Duodenal mucosa (tissue), 2 donors: Measurements from ENCODE around the gene CTDSP2.

Experiments
- H3K27ac ChIP-seq: one replicate; pipeline ENCODE4 v1.7.0; 2013; ENCODE audit warnings: low read depth, low read length
- H3K27me3 ChIP-seq, 2 donors: one replicate each; pipeline ENCODE4 v1.7.0; 2013; ENCODE audit warnings: low read length in 2 of 2, control low read depth in 1 of 2; ENCODE audit not compliant: insufficient read depth in 2 of 2, control insufficient read depth in 1 of 2
- H3K36me3 ChIP-seq, 2 donors: one replicate each; pipeline ENCODE4 v1.7.0; 2013; ENCODE audit warnings: low read length in 2 of 2, control low read depth in 1 of 2; ENCODE audit not compliant: insufficient read depth in 2 of 2, control insufficient read depth in 1 of 2
- H3K4me1 ChIP-seq, 2 donors: one replicate each; pipeline ENCODE4 v1.7.0; 2013; ENCODE audit warnings: low read length in 2 of 2, control low read depth in 1 of 2; ENCODE audit not compliant: insufficient read depth in 2 of 2, control insufficient read depth in 1 of 2
- H3K4me3 ChIP-seq, 2 donors: one replicate each; pipeline ENCODE4 v1.7.0; 2013; ENCODE audit warnings: low read length in 2 of 2, low read depth in 1 of 2
- H3K9ac ChIP-seq, 2 donors: one replicate each; pipeline ENCODE4 v1.7.0; 2013; ENCODE audit warnings: low read length in 2 of 2, low read depth in 1 of 2
- H3K9me3 ChIP-seq, 2 donors: one replicate each; pipeline ENCODE4 v1.7.0; 2013; ENCODE audit warnings: low read length in 2 of 2, control low read depth in 1 of 2; ENCODE audit not compliant: control insufficient read depth in 1 of 2

Gene CTDSP2

GRCh38 chr12:57782608-57783465 is 63.7 kb downstream of the CTDSP2 start, which contains the start of gene TSFM:
TSS of gene TSFM (plus strand) at chr12:57782787. CDS start at chr12:57782802, 15 bp downstream.
- Histone ChIP-seq H3K27ac (no peak within 1 kb of the TSS), H3K27me3 (no peaks in the 10 kb centered on the region), H3K4me3 (peak within 1 kb of the TSS; percentile 94 to 100), H3K9me3 (no peaks in the 10 kb centered on the region), H3K36me3 (peaks cover 14 to 30% of the 10 kb centered on the region in 2 donors), H3K4me1 (peaks cover 14 to 32% of the 10 kb centered on the region in 2 donors), H3K9ac (peak within 1 kb of the TSS; percentile 86 to 93)

DNA sequence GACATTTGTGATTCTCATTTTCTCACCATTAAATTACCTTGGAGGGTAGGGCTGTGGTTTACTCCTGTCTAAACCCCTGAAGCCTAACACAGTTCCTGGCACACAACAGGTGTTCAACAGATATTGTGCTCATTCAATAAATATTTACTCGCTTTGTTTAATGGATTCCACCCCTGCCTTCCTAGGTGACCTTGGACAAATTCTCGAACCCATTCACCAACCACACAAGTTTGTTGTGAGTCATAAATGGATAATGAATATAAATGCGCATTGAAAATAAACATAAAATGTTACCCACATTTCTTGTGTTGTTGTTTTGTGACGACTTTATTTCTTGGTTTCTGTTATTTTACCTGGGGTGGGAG is 64.3 kb downstream of the CTDSP2 start:
- Histone ChIP-seq H3K4me3 (peak overlapping the region; percentile 94 to 100), H3K4me1 (peaks cover 14 to 32% of the 10 kb centered on the region in 2 donors), H3K9me3 (no peaks in the 10 kb centered on the region), H3K27me3 (no peaks in the 10 kb centered on the region), H3K27ac (no peak overlapping the region), H3K36me3 (peaks cover 12 to 24% of the 10 kb centered on the region in 2 donors), H3K9ac (peak overlapping the region in 1 of 2 donors; percentile 86)

GRCh38 chr12:57781801-57782200 is 64.7 kb downstream of the CTDSP2 start:
- Histone ChIP-seq H3K9ac (no peak overlapping the region), H3K4me3 (no peak overlapping the region), H3K36me3 (peaks cover 8 to 20% of the 10 kb centered on the region in 2 donors), H3K27ac (no peak overlapping the region), H3K9me3 (no peaks in the 10 kb centered on the region), H3K27me3 (no peaks in the 10 kb centered on the region), H3K4me1 (peaks cover 14 to 32% of the 10 kb centered on the region in 2 donors)

DNA sequence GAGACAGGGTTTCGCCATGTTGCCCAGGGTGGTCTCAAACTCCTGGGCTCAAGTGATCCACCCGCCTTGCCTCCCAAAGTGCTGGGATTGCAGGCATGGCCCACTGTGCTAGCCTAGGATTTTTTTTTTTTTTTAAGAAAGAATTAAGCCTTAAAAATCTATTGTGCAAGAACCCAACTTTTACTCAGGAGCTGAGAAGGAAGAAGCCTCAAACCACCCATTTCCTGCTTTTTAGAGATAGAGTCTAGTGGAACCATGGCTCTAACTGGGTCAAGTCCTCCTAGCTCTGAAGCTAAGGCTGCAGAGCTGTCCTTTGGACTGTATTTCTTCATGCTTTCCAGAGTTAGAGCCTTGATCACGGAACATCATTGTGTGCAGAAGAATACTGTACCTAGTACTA is 65.3 kb downstream of the CTDSP2 start:
- Histone ChIP-seq H3K9me3 (no peaks in the 10 kb centered on the region), H3K4me3 (no peak overlapping the region), H3K4me1 (peaks cover 14 to 32% of the 10 kb centered on the region in 2 donors), H3K27ac (no peak overlapping the region), H3K36me3 (peaks cover 3 to 15% of the 10 kb centered on the region in 2 donors), H3K9ac (no peak overlapping the region), H3K27me3 (no peaks in the 10 kb centered on the region)

- H3K9ac ChIP-seq, result no peak overlapping the region
- no peaks in the 10 kb centered on the region for H3K27me3 ChIP-seq
- H3K27ac ChIP-seq, result no peak overlapping the region
- H3K4me1 ChIP-seq, result peaks cover 14 to 32% of the 10 kb centered on the region in 2 donors
- H3K4me3 ChIP-seq, result no peak overlapping the region
- no peaks in the 10 kb centered on the region for H3K9me3 ChIP-seq
- H3K36me3 ChIP-seq, result peaks cover 0 to 6% of the 10 kb centered on the region in 2 donors
Measured at GRCh38 chr12:57780284-57780897, 66.1 kb downstream of the CTDSP2 start.

DNA sequence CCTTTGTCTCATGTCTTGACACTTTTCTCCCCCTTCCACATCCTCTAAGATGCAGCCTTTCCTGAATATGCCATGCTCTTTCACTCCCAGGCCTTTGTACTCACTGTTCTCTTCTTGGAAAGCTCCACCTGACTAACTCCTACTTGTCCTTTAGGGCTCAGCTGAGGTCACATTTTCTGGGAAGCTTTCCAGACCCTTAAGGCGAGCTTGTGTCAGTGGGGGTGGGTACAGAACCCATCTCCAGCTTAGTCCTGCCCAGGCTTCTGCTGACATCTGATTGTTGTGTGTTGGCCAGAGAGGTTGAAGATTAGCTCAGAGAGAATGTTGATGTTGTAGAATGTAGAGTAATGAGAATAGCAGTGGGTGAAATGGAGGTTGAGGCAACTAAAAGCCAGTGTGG is 66.8 kb downstream of the CTDSP2 start:
- H3K4me3 ChIP-seq, result no peak overlapping the region
- H3K9ac ChIP-seq, result no peak overlapping the region
- peaks cover 0 to 6% of the 10 kb centered on the region in 2 donors for H3K36me3 ChIP-seq
- H3K27me3 ChIP-seq, result no peaks in the 10 kb centered on the region
- H3K4me1 ChIP-seq, result peaks cover 14 to 32% of the 10 kb centered on the region in 2 donors
- H3K27ac ChIP-seq, result no peak overlapping the region
- H3K9me3 ChIP-seq, result no peaks in the 10 kb centered on the region

DNA sequence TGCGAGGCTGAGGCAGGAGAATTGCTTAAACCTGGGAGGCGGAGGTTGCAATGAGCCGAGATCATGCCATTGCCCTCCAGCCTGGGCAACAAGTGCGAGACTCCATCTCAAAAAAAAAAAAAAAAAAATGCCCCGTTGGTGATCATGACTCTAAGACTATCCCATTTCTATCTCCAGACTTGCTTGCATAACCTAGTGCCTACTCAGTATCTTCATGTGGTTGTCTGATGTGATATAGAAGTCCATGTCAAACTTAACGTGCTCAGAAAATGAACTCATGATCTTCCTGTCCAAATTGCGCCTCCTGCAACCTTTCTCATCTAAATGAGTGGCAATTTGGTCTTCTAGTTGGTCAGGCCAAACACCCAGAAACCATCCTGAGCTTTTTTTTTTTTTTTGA is 68.6 kb downstream of the CTDSP2 start:
- Histone ChIP-seq H3K4me3 (no peak overlapping the region), H3K36me3 (peaks cover 0 to 3% of the 10 kb centered on the region in 2 donors)

DNA sequence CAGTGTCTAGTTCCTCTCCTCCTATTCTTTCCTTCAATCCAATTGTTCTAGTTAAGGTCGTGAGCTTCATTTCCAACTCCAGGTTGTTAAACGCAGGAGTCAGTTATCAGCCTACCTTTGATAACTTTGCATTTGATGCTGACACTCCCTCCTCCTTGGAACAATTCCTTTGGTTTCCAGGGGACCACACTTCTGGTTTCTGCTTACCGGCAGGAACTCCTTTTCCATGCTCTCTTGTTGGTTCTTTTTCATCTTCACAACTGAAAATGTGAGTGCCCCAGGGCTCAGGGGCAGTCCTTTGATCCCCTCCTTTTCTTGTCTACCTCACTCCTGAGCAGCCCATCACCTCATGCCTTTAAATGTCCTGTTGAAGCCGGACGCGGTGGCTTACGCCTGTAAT is 69.2 kb downstream of the CTDSP2 start:
- peaks cover 0 to 3% of the 10 kb centered on the region in 2 donors for H3K36me3 ChIP-seq
- H3K4me1 ChIP-seq, result peaks cover 8 to 20% of the 10 kb centered on the region in 2 donors
- no peak overlapping the region for H3K27ac ChIP-seq
- no peak overlapping the region for H3K9ac ChIP-seq
- no peaks in the 10 kb centered on the region for H3K27me3 ChIP-seq
- H3K4me3 ChIP-seq, result no peak overlapping the region
- no peaks in the 10 kb centered on the region for H3K9me3 ChIP-seq

More for the DNA sequence above, 68.6 kb downstream of the CTDSP2 start:
- Histone ChIP-seq H3K9ac (no peak overlapping the region), H3K27me3 (no peaks in the 10 kb centered on the region), H3K9me3 (no peaks in the 10 kb centered on the region), H3K4me1 (peaks cover 9 to 23% of the 10 kb centered on the region in 2 donors), H3K27ac (no peak overlapping the region)

GRCh38 chr12:57776247-57776587 is 70.3 kb downstream of the CTDSP2 start:
- Histone ChIP-seq H3K36me3 (peaks cover 0 to 3% of the 10 kb centered on the region in 2 donors), H3K27me3 (no peaks in the 10 kb centered on the region), H3K9ac (no peak overlapping the region), H3K27ac (no peak overlapping the region), H3K4me1 (peaks cover 4 to 16% of the 10 kb centered on the region in 2 donors), H3K9me3 (no peaks in the 10 kb centered on the region), H3K4me3 (no peak overlapping the region)

DNA sequence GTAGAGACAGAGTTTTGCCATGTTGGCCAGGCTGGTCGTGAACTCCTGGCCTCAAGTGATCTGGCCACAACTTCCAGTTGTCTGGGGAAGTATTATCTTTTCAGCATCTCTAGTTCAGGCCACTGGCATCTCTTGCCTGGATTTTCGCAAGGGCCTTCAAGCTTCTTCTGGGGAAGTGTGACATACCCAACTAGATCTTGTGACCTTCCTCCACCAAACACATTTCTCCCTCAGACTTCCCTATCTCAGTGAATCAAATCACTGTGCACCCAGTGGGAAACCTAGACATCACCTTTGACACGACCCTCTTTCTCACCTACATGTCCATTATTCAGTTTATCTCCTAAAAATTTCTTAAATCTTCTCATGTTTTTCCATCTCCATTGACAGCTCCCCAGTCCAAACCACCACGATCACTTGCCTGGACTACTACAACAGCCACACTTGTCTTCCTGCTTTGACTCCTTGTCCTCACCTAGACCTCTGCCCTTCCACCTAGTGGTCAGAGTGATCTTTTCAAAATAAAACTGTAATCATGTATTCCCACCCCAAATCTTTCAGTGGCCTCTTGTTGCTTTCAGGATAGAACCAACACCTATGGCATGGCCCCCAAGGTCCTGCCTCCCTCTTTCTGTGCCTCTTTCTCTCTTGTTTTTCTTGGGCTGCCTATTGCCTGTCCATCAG is 70.8 kb downstream of the CTDSP2 start:
- no peak overlapping the region for H3K4me3 ChIP-seq

More for the DNA sequence above, 70.8 kb downstream of the CTDSP2 start:
- no peaks in the 10 kb centered on the region for H3K27me3 ChIP-seq
- H3K27ac ChIP-seq, result no peak overlapping the region
- peaks cover 10 to 21% of the 10 kb centered on the region in 2 donors for H3K4me1 ChIP-seq
- H3K9me3 ChIP-seq, result no peaks in the 10 kb centered on the region
- H3K9ac ChIP-seq, result no peak overlapping the region
- H3K36me3 ChIP-seq, result peaks cover under 1 to 3% of the 10 kb centered on the region in 2 donors
